Measurements from ENCODE around the gene GALNTL6. TPM values are rescaled to one million over a fixed set of nuclear protein-coding genes. Genes with fewer than 3 reads are reported as not detected.

GALNTL6 gene
- total RNA-seq, 2 donors from 2014 or later: 0.71 TPM; not detected in 1

DNA sequence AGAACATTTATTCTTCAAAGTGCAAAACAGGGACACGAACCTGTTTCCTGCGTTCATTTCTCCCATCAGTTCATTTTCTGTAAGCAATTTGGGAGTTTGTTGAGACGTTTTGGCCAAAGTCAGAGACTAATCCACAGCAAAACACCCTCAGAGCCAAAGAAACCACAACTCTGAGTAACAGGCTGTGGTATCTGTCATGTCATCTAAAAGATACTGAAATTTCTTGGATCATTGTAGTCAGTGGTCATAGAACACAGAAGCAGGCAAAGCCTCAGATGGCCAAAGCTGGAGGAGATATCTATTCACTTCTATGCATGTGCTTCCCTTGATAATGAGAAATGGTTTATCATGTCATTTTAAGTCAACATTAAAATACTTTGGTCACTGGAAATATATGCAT, 869.8 kb downstream of the GALNTL6 start:
- TF ChIP-seq, protein P1, sequence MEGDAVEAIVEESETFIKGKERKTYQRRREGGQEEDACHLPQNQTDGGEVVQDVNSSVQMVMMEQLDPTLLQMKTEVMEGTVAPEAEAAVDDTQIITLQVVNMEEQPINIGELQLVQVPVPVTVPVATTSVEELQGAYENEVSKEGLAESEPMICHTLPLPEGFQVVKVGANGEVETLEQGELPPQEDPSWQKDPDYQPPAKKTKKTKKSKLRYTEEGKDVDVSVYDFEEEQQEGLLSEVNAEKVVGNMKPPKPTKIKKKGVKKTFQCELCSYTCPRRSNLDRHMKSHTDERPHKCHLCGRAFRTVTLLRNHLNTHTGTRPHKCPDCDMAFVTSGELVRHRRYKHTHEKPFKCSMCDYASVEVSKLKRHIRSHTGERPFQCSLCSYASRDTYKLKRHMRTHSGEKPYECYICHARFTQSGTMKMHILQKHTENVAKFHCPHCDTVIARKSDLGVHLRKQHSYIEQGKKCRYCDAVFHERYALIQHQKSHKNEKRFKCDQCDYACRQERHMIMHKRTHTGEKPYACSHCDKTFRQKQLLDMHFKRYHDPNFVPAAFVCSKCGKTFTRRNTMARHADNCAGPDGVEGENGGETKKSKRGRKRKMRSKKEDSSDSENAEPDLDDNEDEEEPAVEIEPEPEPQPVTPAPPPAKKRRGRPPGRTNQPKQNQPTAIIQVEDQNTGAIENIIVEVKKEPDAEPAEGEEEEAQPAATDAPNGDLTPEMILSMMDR (conservative IDR thresholded peaks at IDR 0.05): no peak
- Histone ChIP-seq H3K9me3 (ENCODE audit: control insufficient read depth, low read length) (no peaks in the 10 kb centered on the region), H3K9ac (ENCODE audit: extremely low read depth, low read length, poor library complexity, severe bottlenecking) (no peak overlapping the region), H3K4me3 (ENCODE audit: low read length) (no peak overlapping the region), H3K27ac (ENCODE audit: low read depth, low read length) (no peak overlapping the region), H3K27me3 (ENCODE audit: control insufficient read depth, insufficient read depth, low read length, poor library complexity, severe bottlenecking) (no peaks in the 10 kb centered on the region), H3K4me1 (ENCODE audit: control insufficient read depth, insufficient read depth, low read length) (no peaks in the 10 kb centered on the region), H3K36me3 (ENCODE audit: control insufficient read depth, insufficient read depth, low read length) (no peaks in the 10 kb centered on the region)
- 88 to 92% methylated on average over 2 to 3 of the region's 3 CpGs for WGBS, 2 experiments (ENCODE audit: insufficient coverage in 1 of 2, insufficient read length in 1 of 2)
- Mint-ChIP-seq H3K9me3 (no peaks in the 10 kb centered on the region), H3K4me1 (no peaks in the 10 kb centered on the region), H3K27ac (no peak overlapping the region), H3K27me3 (ENCODE audit: insufficient read depth) (no peaks in the 10 kb centered on the region), H3K4me3 (no peak overlapping the region), H3K36me3 (ENCODE audit: low read depth) (no peaks in the 10 kb centered on the region)
- no peak for DNase-seq

DNA sequence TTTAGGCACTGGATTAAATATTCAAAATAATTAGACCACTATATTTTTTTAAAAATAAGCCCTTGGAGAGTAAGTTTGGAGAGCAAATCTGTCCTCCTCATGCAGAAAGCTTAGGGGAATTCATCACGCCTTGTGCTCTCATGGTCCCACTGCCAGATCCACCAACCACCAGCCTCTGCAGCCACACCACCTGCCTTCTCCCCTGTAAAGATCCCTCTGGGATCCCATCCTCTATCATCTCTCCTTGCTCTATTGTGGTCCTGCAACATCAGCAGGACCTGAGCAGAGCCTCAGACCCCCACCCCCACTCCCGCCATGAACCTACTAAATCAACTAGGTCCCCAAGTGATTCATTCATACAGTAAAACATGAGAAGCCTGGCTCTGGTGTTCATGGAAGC, 872.8 kb downstream of the GALNTL6 start:
- no peaks in the 10 kb centered on the region for H3K4me1 Mint-ChIP-seq
- no peak overlapping the region for H3K4me3 Mint-ChIP-seq
- H3K9me3 Mint-ChIP-seq: peaks cover 4% of the 10 kb centered on the region
- Histone ChIP-seq H3K36me3 (ENCODE audit: control insufficient read depth, insufficient read depth, low read length) (no peaks in the 10 kb centered on the region), H3K4me1 (ENCODE audit: control insufficient read depth, insufficient read depth, low read length) (no peaks in the 10 kb centered on the region), H3K27me3 (ENCODE audit: control insufficient read depth, insufficient read depth, low read length, poor library complexity, severe bottlenecking) (no peaks in the 10 kb centered on the region), H3K9me3 (ENCODE audit: control insufficient read depth, low read length) (peaks cover 2% of the 10 kb centered on the region), H3K4me3 (ENCODE audit: low read length) (no peak overlapping the region), H3K27ac (ENCODE audit: low read depth, low read length) (no peak overlapping the region), H3K9ac (ENCODE audit: extremely low read depth, low read length, poor library complexity, severe bottlenecking) (no peak overlapping the region)
- DNase-seq: no peak
- TF ChIP-seq, protein P1 (conservative IDR thresholded peaks at IDR 0.05): no peak
- 80 to 96% methylated on average over 1 to 2 of the region's 2 CpGs for WGBS, 2 experiments (ENCODE audit: insufficient coverage in 1 of 2, insufficient read length in 1 of 2)
- H3K27me3 Mint-ChIP-seq (ENCODE audit: insufficient read depth): no peaks in the 10 kb centered on the region
- H3K27ac Mint-ChIP-seq: no peak overlapping the region
- no peaks in the 10 kb centered on the region for H3K36me3 Mint-ChIP-seq (ENCODE audit: low read depth)

DNA sequence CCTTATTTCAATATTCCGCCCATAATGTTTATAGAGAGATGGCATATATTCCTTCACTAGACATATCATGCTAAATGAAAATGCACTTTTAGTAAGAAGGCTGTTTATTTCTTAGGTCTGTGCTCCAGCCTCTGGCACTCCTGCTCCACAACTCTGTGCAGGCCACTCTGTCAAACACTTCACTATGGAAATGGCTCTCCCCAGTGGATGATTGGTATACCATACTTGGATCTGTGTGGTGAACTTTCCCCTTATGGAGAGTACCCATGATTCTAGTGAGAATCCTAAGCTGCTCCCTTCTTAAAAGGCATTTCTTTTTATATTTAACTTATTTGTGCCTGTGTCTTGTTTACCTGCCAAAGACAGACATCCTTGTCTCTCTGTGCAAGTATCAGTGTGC, 875.3 kb downstream of the GALNTL6 start:
- WGBS, 2 experiments (ENCODE audit: insufficient coverage in 1 of 2, insufficient read length in 1 of 2): 82% methylated on average over 1 of the region's 1 CpG; no CpG with 5 or more reads in 1 of the 2 experiments
- H3K4me1 Mint-ChIP-seq: no peaks in the 10 kb centered on the region

More for the DNA sequence above, 875.3 kb downstream of the GALNTL6 start:
- Histone ChIP-seq H3K9me3 (ENCODE audit: control insufficient read depth, low read length) (peaks cover 12% of the 10 kb centered on the region), H3K4me3 (ENCODE audit: low read length) (no peak overlapping the region), H3K27me3 (ENCODE audit: control insufficient read depth, insufficient read depth, low read length, poor library complexity, severe bottlenecking) (no peaks in the 10 kb centered on the region), H3K4me1 (ENCODE audit: control insufficient read depth, insufficient read depth, low read length) (no peaks in the 10 kb centered on the region), H3K9ac (ENCODE audit: extremely low read depth, low read length, poor library complexity, severe bottlenecking) (no peak overlapping the region), H3K27ac (ENCODE audit: low read depth, low read length) (no peak overlapping the region), H3K36me3 (ENCODE audit: control insufficient read depth, insufficient read depth, low read length) (no peaks in the 10 kb centered on the region)
- no peak overlapping the region for H3K27ac Mint-ChIP-seq
- peaks cover 15% of the 10 kb centered on the region for H3K9me3 Mint-ChIP-seq
- H3K36me3 Mint-ChIP-seq (ENCODE audit: low read depth): no peaks in the 10 kb centered on the region
- DNase-seq: no peak
- H3K27me3 Mint-ChIP-seq (ENCODE audit: insufficient read depth): no peaks in the 10 kb centered on the region
- H3K4me3 Mint-ChIP-seq: no peak overlapping the region
- TF ChIP-seq, protein P1 (conservative IDR thresholded peaks at IDR 0.05): no peak

Data from endodermal cell (in vitro differentiated cells).